HG02759 (cell line): ENCODE measurements around the gene PURA.

Source experiments
- ATAC-seq: cut with Tn5 transposase; IDR thresholded peaks from one replicate; pipeline ENCODE4 v1.9.1; 2021; ENCODE audit warnings: mild to moderate bottlenecking, moderate library complexity; ENCODE audit not compliant: unreplicated experiment

Gene PURA

DNA sequence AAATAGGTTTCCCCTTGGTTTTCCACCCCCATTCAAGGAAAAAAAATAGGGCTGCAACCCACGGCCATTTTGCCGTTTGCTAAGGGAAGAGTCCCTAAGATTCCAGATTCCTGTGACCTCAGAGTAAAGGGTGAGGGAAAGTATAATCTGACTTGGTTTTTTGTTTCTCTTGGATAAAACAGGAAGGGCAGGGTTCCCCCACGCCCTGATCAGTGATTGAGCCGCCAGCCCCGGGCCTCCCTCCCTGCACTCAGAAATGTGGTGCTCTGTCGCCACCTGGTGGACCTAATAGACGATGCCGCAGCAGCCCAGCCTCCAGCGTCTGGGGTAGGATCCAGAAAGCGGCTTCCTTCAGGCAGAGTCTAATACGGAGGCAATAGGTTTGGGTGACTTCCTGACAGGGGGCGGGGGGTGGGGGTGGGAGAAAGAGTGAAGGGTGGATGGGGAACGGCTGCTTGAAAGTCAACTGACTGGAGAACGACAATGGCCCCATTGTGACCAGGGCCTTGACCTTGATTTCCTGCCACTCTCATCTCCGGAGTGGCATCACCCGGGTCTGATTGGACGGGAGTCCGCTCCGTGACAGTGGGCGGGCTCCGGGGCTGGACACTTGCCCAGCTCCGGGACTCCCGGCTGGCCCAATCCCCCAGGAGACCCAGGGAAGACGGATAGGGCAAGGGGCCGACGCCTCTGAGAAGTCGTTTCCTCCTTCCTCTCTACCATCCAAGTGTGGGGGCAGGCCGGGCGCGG, 43.3 kb downstream of the PURA start:
- peak; percentile 96 for ATAC-seq

DNA sequence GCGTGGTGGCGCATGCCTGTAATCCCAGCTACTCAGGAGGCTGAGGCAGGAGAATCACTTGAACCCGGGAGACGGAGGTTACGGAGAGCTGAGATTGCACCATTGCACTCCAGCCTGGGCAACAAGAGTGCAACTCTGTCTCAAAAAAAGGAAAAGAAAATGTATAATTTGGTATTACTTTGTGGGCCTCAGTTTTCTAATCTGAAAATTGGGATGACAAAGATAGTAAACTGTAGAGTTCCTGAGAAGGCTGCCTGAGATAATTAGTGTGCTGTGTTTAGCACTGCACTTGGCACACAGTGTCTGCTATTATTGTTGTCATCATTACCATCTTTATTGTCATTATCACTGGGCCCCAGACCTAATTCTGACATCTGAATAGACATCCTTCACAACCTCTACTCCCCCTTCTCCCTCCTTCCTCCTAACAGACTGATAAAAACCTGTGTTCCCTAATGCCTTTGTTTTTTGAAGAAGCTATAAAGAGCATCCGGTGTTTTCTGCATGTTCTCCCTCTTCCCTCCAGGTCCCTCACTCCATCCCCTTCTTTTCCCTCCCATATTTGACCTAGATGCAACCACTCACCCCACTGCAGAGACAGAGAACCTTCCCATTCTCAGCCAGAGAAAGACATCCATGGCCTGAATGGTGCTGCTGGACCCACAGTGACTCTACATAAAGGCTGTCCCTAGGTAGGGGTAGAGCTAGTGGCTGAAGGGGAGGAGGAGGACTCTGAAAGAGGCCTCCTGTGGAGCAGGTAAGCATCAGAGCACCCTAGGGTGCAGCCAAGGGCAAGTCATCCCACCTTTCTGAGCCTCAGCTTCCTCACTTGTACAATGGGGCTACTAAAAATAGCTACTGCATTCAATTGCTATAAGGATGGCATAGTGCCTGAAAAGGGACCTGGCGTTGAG, 45.4 kb downstream of the PURA start:
- ATAC-seq = no peak

DNA sequence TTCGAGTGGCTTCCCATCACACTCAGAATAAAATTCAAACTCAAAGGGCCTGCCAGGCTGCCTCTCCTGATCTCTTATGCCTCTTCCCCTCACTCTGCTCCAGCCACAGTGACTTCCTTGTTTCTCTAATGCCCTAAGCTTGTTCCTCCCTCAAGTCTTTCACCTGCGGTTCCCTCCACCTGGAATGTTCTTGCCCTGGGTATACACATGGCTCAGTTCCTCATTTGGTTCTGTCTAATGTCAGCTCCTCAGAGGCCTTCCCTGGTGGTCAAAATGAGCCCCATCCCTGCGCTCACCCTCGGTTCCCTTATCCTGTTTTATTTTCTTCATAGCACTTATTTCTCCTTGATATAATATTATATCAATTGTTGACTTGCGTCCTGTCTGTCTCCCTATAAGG, 48.4 kb downstream of the PURA start:
- no peak for ATAC-seq

DNA sequence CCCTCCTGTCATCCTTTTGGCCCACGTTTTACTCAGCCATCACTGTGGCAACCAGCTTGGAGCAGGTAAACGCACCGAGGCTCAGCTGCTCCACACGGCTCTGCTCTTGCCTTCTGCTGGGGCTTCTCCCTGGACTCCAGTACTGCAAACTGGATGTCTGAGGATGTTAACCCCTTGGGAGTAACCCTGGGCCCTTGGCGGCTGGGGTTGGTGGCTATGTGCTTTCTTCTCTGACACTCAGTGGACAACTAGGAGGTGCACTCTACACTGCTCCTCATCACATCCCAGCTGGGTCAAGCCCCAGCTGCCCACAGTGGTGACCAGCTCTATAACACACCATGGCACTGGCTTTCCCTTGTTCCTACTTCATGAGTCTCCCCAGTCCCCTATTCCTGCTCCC, 48.9 kb downstream of the PURA start:
- ATAC-seq = no peak

DNA sequence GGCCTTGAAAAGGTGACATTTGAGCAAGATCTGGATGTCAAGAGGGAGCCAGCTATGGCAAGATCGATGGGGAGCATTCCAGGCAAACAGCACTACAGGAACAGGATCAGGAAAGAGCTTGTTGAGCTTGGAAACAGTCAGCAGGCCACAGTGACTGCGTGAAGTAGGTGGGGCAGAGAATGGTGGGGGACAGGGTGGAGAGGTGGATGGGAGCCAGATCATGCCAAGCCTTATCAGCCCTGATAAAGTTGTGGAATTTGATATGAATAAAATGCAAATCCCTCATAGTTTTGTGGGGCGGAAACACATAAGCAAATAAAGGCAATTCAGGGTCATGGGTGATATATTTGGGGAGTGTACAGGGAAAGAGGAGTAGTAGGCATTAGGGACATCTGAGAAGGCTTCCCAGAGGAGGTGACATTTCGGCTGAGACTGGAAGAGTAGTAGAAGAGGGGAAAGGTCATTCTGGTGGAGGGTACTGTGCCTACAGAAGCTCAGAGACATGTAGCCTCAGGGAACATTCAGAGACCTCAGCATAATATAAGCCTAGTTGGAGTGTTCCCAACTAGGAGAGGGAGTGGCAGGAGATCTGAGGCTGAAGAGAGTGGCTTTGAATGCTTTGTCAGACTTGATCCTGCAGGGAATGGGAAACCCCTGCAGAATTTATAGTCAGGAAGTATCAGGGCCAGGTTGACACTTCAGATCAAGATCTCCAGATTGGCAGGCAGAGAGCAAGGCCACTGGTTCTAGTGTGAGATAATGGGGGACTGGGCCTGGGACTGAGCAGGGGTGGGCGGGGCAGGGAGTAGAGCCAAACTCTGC, 51.4 kb downstream of the PURA start:
- ATAC-seq = no peak

DNA sequence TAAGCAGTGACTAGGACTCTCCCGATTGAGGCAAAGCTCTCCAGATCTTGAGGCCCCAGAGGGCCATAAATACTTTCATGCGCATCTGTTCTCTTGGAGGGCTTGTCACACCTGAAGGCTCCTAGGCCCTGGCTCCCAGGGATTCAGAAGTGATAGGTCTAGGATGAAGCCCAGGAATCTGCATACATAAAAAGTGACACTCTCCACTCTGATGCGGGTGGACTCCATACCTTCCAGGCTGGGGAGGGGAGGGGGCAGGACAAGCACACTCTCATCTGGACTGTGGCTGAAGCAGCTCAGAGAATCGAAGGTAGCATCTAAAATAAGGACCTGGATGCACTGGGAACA, 52.0 kb downstream of the PURA start:
- no peak for ATAC-seq

DNA sequence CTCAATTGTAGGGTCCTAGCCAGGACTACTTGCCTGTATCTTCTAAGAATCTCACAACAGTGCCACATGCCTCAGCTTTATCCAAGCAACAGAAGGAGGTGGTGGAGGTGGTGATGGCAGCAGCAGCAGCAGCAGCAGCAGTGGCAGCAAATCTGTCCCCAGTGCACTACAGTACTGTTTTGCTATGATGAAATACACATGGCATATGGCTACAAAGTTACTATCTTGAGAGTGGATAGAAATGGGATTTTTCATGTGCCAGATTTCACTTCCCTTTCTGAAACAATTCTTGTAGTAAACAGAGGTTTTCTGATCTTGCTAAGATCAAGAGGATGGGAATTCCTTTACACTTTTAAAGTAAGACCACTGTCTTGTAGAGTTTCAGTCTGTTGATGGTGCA, 53.0 kb downstream of the PURA start:
- no peak for ATAC-seq

DNA sequence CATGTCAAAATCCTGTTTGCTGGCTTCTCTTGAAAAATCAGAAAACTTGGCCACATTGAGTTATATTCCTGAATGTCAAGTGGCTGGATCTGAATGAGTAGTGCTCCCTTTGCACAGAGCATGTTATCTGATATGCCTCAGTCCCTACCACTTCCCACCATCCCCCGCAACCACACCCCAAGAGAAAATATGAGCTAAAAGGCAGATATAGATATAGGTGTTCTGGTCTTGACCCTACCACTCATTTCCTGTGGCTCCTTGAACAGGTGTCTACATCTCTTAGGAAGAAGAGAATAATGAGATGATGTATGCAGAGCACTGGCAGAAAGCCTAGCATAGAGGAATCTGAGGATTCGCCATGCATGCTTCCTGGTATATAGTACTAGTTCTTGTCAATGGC, 54.5 kb downstream of the PURA start:
- ATAC-seq = no peak

DNA sequence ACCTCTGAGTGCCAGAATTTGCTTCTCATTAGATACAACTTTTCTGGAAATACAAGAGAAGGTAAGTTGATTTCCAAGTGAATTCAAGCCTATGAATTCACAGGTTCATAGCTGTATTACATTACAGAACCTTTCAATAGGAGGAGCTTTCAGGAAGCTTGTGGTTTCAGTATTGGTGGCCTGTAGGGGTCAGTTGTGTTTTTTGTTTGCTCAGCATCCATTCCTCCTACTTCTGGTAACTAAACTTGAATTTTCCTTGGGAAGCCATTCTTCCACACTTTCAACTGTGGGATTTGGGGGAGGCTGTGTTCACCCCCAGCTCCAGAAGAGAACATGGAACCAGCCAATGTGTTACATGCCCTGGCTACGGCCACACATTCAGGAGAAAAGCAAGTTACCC, 55.5 kb downstream of the PURA start:
- ATAC-seq = no peak

DNA sequence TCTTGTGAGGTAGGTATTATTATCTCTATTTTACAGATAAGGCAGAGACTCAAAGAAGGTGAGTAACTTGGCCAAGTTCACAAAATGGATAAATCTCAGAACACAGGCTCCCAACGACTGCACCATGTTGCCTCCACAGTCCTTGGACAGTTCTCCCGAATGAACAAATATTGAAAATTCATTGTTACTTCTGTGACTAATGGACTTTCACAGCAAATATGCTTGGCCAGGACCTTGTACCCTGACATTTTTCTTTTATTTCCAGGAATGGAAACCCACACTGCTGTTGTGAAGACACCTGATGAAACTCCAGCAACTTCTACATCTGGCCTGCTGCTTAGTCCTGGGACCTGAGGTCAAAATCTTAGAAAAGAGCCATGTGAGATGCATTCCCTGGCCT, 58.6 kb downstream of the PURA start:
- ATAC-seq = no peak

DNA sequence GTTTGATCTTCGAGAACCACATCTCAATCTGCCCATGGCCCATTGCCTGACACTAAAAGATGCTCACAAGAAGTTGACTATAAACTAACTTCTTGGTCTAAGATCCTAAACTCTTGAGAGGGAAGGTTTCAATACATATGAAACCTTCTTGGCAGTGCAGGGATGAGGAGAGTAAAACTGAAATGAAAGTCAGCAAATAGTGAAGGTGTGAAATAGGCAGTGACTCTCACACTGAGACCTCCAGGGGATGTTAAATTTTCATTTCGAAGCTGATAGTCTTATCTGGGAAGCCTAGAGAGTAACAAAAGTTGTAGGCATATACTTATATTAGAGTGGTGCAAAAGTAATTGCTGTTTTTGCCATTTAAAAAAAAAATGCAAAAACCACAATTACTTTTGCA, 60.1 kb downstream of the PURA start:
- no peak for ATAC-seq

DNA sequence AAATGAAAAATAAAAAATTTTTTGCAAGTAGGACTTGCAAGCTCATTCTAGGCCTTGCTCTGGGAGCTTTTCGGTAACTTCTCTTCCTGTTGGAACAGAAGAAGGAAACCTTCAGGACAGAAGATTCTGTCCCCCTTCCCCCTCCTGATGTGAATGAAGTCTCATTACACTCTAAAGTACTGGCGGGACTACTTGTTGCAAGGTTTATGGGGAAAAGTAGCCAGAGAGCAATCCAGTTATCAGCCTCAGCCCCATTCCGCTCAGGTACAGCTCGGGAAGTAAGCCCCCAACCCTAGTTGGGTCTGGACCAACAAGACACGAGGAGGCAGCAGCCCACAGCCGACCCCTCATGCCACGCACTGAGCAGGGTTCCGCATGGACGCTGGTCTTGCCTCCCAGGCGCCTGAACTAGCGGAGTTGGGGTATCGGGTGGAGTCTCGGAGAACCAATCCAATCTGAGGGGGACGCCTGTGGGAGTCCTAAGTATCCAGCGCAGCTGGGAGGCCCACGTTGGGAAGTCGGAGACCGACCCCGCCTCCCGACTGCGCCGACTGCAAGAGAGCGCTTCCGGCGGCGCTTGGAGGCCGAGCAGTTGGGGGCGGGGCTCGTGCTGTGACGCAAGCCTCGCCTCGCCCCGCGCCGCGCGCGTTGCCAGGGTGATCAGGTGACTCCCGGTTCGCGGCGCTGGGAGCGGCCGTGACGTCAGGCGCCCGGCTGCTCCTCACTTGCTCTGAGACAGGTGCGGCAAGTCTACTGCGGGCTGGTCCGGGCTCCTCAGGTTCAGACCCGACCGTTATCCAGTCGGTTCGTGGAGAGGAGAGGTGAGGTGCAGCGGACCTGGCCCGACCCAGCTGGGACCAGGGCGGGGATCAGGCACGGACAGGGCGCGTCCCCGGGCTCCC, 60.8 kb downstream of the PURA start, which contains the start of gene CYSTM1:
Gene CYSTM1, plus strand, starts transcription at position 724 of the 902 bp plus-strand sequence. CDS start 19,278 bp downstream, outside the sequence.
- peak; percentile 91 for ATAC-seq
